Activated CD4-positive, alpha-beta memory T cell treated with anti-CD3 and anti-CD28 coated beads, Interleukin-2, amount 10 ng/mL, durations not matched to agents 7 days and 5 days (primary cell): ENCODE data around the gene GJB6. TPM values are rescaled to one million over a fixed set of nuclear protein-coding genes. Genes with fewer than 3 reads are reported as not detected.

ENCODE experiments used
- CTCF ChIA-PET: fragments of 350-600 bp; sonication (Branson Sonifier 250); formaldehyde crosslinking; loops from one replicate; lab custom pipeline; 2021; ENCODE audit warnings: antibody characterized with exemption, inconsistent platforms; lab: Charles Lee
- POLR2A ChIA-PET: fragments of 350-600 bp; sonication (Branson Sonifier 250); formaldehyde crosslinking; loops from one replicate; lab custom pipeline; 2021; ENCODE audit warnings: antibody characterized with exemption; lab: Charles Lee
- DNase-seq: peaks from one replicate; pipeline ENCODE4 v3.0.0-alpha.2; 2020
- H3K27ac Mint-ChIP-seq: one replicate; pipeline ENCODE4 v1.8.0; 2021; ENCODE audit warnings: mild to moderate bottlenecking, mixed read lengths
- H3K27me3 Mint-ChIP-seq: one replicate; pipeline ENCODE4 v1.8.0; 2021; ENCODE audit warnings: mixed read lengths
- H3K36me3 Mint-ChIP-seq: one replicate; pipeline ENCODE4 v1.8.0; 2021; ENCODE audit warnings: low read depth, mixed read lengths
- H3K4me1 Mint-ChIP-seq: one replicate; pipeline ENCODE4 v1.8.0; 2021; ENCODE audit warnings: mixed read lengths
- H3K4me3 Mint-ChIP-seq: one replicate; pipeline ENCODE4 v1.8.0; 2021; ENCODE audit warnings: mild to moderate bottlenecking, mixed read lengths
- H3K9me3 Mint-ChIP-seq: one replicate; pipeline ENCODE4 v1.8.0; 2021; ENCODE audit warnings: mixed read lengths
- total RNA-seq, 2 experiments: library from RNA; stranded (reverse); gene quantifications; one replicate each; pipeline ENCODE4 v1.2.3, GENCODE V29; 2021

The GJB6 gene
- total RNA-seq, 2 experiments from 2014 or later: 6.0 to 6.1 TPM

DNA sequence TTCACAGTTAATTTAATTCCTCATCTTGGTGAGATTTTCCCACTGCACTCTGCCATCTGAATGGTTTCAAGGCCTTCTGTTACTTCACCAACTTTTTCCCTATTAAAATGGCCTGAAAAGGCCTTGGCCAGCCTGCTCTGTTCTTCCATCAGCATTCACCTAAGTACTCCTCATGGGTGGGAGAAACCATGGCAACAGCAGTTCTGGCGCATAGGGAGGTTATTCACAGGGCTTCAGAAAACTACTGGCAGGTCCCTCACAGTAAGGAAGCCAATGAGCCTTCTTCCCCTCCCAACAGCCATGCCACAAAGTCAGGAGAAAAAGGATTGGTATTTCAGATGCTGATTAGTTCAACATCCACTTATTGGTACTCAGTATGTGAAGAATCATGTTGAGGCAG, 22.2 kb downstream of the GJB6 start:
- Mint-ChIP-seq H3K27me3 (peaks cover 32% of the 10 kb centered on the region), H3K4me1 (peaks cover 4% of the 10 kb centered on the region), H3K27ac (no peak overlapping the region), H3K4me3 (no peak overlapping the region), H3K36me3 (no peaks in the 10 kb centered on the region), H3K9me3 (no peaks in the 10 kb centered on the region)
- DNase-seq: no peak
- CTCF ChIA-PET: interaction anchor here (1.2 kb wide), 1 partner anchor 13 kb away, joined by 4 read pairs; no protein-coding TSS in a partner anchor
- POLR2A ChIA-PET: no interaction called here

DNA sequence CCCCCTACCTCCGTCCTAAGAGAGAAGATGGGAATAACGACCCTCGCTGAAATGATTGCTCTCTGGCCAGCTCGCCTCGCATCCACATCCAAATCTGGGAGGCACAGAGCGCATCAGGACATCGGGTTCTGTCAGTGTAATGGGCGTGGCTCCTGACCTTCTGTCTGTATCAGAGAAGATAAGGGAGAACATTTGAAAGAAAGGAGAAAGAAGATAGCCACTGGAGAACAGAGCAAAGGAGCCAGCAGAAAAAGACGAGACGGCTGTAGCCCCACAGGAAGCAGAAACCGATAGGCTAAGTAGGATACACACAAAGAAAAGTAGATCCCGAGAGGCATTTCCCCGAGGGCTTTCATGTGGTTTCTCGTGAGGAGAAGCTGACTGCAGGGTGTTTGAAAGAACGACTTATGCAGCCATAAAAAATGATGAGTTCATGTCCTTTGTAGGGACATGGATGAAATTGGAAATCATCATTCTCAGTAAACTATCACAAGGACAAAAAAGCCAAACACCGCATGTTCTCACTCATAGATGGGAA, 25.4 kb downstream of the GJB6 start:
- H3K27ac Mint-ChIP-seq: no peak overlapping the region

DNA sequence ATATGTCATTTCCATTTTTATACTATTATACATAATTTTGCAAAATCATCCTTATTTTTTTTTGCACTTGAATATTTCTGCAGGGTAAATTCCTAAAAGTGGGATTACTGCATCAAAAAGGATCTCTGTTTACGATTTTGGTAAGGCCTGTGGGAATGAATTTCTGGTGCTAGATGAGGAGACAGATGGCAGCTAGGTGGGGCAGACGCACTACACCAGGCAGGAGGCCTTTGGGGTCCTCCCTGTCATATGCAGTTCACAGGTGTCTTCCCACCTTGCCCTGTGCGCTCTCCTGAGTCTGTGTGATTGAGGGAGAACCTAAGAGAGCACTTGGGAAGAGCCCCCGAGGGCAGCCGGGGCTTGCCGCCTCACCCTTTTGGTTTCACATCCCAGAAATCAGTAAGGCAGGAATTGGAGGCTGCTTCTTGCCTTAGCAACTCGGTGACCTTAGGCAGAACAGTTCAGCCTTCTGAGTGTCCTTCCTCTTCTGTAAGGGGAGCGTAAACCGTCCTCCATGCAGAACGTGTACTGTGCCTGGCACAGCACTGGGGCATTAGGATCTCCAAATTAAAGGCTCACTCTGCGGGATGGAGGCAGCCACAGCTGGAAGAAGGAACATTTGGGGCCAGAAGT, 25.9 kb downstream of the GJB6 start:
- Mint-ChIP-seq H3K27ac (no peak overlapping the region), H3K4me3 (no peak overlapping the region), H3K9me3 (peaks cover 2% of the 10 kb centered on the region), H3K27me3 (peaks cover 28% of the 10 kb centered on the region), H3K36me3 (peaks cover 3% of the 10 kb centered on the region), H3K4me1 (peaks cover 4% of the 10 kb centered on the region)
- ChIA-PET CTCF (interaction anchor here (2.1 kb wide), 1 partner anchor 9 kb away, joined by 8 read pairs; no protein-coding TSS in a partner anchor), POLR2A (no interaction called here)
- DNase-seq: no peak

More for the DNA sequence above, 25.4 kb downstream of the GJB6 start:
- no peak overlapping the region for H3K4me3 Mint-ChIP-seq
- peaks cover under 1% of the 10 kb centered on the region for H3K9me3 Mint-ChIP-seq
- ChIA-PET CTCF (interaction anchor here (2.1 kb wide), 1 partner anchor 10 kb away, joined by 8 read pairs; no protein-coding TSS in a partner anchor), POLR2A (no interaction called here)
- H3K36me3 Mint-ChIP-seq: peaks cover 2% of the 10 kb centered on the region
- no peak for DNase-seq
- peaks cover 24% of the 10 kb centered on the region for H3K27me3 Mint-ChIP-seq
- H3K4me1 Mint-ChIP-seq: peaks cover 4% of the 10 kb centered on the region

DNA sequence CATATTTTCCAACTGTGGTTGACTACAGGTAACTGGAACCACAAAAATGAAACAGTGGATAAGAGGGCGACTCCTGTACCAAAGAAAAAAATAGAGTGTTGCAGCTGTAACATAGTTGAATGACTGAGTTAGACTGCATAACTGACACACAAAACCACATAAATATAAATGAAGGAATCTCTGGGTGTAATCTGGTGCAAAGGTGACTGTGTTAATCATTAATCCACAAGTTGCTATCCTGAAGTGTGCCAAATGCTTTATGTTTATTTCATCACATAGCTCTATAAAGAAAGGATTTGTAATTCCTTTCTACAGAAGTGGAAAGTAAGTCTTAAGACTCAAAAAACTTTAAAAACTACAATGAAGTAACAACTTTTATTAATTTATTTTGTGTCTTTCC, 33.3 kb downstream of the GJB6 start:
- Mint-ChIP-seq H3K9me3 (peaks cover 2% of the 10 kb centered on the region), H3K36me3 (peaks cover 3% of the 10 kb centered on the region), H3K4me1 (peaks cover 17% of the 10 kb centered on the region), H3K27ac (no peak overlapping the region), H3K4me3 (no peak overlapping the region), H3K27me3 (peaks cover 50% of the 10 kb centered on the region)
- ChIA-PET CTCF (interaction anchor here (1.0 to 1.2 kb wide), 2 partner anchors 11 to 20 kb away, joined by 3 read pairs; no protein-coding TSS in a partner anchor), POLR2A (no interaction called here)
- no peak for DNase-seq

DNA sequence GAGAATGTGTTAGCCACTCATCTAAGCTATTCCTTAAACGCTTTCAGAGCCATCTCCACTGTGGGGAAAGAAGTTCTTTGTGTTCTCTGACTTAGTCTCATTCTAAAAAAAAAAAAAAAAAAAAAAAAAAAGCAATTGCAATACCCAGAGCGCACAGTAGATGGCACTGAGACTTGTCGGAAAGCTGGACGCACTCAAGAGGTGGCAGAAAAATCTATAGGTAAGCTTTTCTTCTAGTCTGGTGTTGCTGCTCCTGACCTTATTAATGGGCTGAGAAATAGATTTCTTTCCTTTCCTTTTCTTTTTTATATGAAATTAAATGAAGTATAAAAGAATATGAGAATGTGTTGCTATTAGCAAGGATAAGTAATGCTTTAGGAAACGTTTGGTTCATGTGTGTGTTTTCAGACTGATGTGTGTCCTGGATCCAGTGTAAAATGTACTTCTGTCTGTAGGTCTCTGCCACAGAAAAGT, 34.7 kb downstream of the GJB6 start:
- no peak for DNase-seq
- Mint-ChIP-seq H3K27me3 (peaks cover 49% of the 10 kb centered on the region), H3K36me3 (peaks cover 3% of the 10 kb centered on the region), H3K9me3 (peaks cover 2% of the 10 kb centered on the region), H3K27ac (no peak overlapping the region), H3K4me1 (peaks cover 22% of the 10 kb centered on the region), H3K4me3 (no peak overlapping the region)
- ChIA-PET CTCF (interaction anchor here (0.6 to 2.3 kb wide), 39 partner anchors 9 to 820 kb away, joined by 3 to 18 read pairs (median 4); partner anchors contain the start of genes GJA3 and IL17D), POLR2A (interaction anchor here (0.6 to 2.1 kb wide), 5 partner anchors 22 to 296 kb away, joined by 3 to 4 read pairs (median 3); no protein-coding TSS in a partner anchor)

DNA sequence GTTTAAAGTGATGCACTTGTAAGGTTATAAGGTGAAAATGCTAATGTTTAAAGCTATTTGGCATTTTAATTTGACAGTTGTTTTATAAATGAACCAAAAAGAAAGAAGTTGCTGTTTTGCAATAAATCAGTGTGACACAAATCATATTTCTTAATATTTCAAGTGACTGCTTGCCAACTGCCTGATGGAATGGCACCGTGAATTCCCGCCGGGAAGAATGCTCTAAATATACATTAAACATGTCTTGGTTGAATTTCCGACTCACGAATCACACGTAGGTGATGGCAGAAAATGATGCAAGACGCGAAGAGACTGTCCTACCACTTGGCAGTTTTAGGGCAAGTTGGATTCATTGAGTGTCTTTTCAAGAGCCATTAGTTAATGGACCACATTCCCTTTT, 36.3 kb downstream of the GJB6 start:
- no peak overlapping the region for H3K4me3 Mint-ChIP-seq
- H3K27ac Mint-ChIP-seq: no peak overlapping the region
- peaks cover 27% of the 10 kb centered on the region for H3K4me1 Mint-ChIP-seq
- H3K9me3 Mint-ChIP-seq: no peaks in the 10 kb centered on the region
- ChIA-PET POLR2A (no interaction called here), CTCF (interaction anchor here (1.1 to 2.3 kb wide), 6 partner anchors 8 to 297 kb away, joined by 3 to 16 read pairs (median 3); no protein-coding TSS in a partner anchor)
- H3K27me3 Mint-ChIP-seq: peaks cover 59% of the 10 kb centered on the region
- no peaks in the 10 kb centered on the region for H3K36me3 Mint-ChIP-seq
- DNase-seq: no peak

DNA sequence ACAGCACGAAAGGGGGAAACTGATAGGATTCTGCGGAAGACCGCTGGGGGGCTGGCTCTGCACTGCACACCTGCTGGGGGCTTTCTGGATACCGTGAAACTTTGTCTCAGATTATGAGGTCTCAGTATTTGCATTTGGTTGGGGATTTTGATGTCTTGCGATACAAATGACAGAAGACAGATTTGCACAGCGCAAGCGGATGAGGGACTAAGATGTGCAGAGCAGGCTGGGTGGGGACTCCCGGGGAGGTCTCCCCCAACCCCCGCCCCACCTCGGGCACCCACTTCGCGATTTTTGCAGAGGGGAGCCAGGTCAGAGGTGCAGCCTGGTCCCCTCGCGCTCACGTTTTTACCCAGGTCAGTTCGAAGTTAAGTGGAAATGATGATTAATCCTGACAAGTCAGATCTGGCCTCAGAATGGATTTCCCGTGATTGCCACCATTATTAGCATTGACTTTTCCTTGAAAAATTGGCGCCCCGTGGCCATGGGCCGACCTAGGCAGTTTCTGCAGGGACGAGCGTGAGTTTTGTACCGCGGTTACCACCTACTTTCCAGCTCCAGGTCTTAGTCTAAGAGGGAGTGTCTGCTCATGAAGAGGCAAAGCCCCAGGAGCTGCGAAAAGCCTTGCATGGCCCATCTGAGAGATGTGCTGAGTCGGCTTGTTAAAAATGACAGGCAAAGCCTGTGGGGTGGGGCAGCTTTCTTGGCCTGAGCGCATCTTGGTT, 38.0 kb downstream of the GJB6 start:
- ChIA-PET CTCF (no interaction called here), POLR2A (interaction anchor here (0.8 kb wide), 1 partner anchor 17 kb away, joined by 3 read pairs; no protein-coding TSS in a partner anchor)
- peaks cover 31% of the 10 kb centered on the region for H3K4me1 Mint-ChIP-seq
- no peak for DNase-seq
- peak overlapping the region; percentile 61 for H3K4me3 Mint-ChIP-seq
- H3K27ac Mint-ChIP-seq: no peak overlapping the region
- H3K27me3 Mint-ChIP-seq: peaks cover 61% of the 10 kb centered on the region
- H3K36me3 Mint-ChIP-seq: no peaks in the 10 kb centered on the region
- H3K9me3 Mint-ChIP-seq: no peaks in the 10 kb centered on the region

DNA sequence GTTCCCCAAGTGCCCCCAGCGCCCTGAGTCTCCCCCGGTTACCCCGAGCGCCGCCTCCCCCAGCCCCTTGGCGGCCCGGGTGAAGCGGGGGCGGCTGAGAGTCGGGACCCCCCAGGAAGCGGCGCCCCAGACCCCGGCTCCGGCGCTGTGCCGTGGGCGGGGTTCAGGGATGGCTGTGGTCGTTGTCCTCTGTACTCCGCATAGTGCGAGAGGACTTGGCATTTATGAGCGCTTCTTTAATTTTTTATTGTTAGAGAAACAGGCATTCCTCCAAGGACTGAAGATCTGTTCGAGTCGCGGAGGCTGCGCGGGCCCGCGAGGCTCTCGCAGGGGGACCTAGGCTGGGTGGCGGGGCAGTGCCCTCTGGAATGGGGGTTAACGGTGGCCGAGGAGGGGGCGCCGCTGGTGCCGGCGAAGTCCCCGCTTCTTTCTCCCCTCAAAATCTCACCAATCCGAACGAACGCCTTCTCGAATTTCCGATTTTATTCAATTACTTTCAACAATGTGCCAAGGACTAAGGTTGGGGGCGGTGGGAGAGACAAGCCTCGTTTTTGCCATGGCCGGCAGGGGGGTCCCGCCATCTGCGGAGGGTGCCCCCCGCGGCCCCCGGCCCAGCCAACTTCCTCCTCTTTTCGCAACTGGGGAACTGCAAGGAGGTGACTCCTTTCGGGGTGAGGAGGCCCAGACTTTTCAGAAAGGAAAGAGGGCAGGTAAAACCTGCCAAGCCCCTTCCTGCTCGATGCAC, 38.8 kb downstream of the GJB6 start:
- Mint-ChIP-seq H3K4me3 (peak overlapping the region; percentile 61), H3K9me3 (no peaks in the 10 kb centered on the region), H3K27me3 (peaks cover 62% of the 10 kb centered on the region), H3K27ac (no peak overlapping the region), H3K4me1 (peaks cover 31% of the 10 kb centered on the region), H3K36me3 (no peaks in the 10 kb centered on the region)
- ChIA-PET CTCF (no interaction called here), POLR2A (no interaction called here)
- no peak for DNase-seq

DNA sequence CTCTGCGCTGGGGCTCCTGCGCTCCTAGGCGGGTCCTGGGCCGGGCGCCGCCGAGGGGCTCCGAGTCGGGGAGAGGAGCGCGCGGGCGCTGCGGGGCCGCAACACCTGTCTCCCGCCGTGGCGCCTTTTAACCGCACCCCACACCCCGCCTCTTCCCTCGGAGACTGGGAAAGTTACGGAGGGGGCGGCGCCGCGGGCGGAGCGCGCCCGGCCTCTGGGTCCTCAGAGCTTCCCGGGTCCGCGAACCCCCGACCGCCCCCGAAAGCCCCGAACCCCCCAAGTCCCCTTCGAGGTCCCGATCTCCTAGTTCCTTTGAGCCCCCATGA, 39.3 kb downstream of the GJB6 start, which contains the start of gene GJB2:
GJB2 (minus strand) TSS at position 103 of the 326 bp plus-strand sequence. CDS start 3,357 bp downstream, outside the sequence.
- Mint-ChIP-seq H3K27me3 (peaks cover 62% of the 10 kb centered on the region), H3K27ac (no peak within 1 kb of the TSS), H3K36me3 (no peaks in the 10 kb centered on the region), H3K4me1 (peaks cover 31% of the 10 kb centered on the region), H3K9me3 (no peaks in the 10 kb centered on the region), H3K4me3 (peak within 1 kb of the TSS; percentile 63)
- no peak for DNase-seq
- ChIA-PET POLR2A (interaction anchor here (0.7 kb wide), 1 partner anchor 410 kb away, joined by 3 read pairs; no protein-coding TSS in a partner anchor), CTCF (interaction anchor here (0.6 kb wide), 1 partner anchor 698 kb away, joined by 3 read pairs; no protein-coding TSS in a partner anchor)

DNA sequence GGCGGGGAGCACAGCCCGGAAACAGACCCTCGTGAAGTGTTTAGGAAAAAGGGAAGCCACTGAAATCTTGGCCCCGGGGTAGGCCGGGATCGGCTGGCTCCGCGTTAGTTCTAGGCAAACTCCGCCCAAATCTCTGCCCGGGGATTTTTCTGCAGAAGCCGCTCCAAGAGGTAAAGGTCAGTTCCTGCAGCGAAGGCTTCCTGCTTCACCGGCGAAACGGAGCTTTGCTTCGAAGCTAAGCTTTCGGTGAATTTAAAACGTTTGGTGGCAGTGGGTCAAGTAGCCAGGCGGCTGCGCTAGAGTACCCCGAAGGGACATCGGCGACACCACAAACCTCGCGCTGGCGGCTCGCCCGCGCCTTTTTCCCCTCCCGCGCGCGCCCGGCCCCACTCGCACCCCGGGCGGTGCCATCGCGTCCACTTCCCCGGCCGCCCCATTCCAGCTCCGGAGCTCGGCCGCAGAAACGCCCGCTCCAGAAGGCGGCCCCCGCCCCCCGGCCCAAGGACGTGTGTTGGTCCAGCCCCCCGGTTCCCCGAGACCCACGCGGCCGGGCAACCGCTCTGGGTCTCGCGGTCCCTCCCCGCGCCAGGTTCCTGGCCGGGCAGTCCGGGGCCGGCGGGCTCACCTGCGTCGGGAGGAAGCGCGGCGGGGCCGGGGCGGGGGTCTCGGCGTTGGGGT, 39.8 kb downstream of the GJB6 start:
- no peak overlapping the region for H3K27ac Mint-ChIP-seq
- no peaks in the 10 kb centered on the region for H3K36me3 Mint-ChIP-seq
- POLR2A ChIA-PET: interaction anchor here (0.7 kb wide), 1 partner anchor 409 kb away, joined by 3 read pairs; no protein-coding TSS in a partner anchor
- CTCF ChIA-PET: interaction anchor here (0.6 kb wide), 1 partner anchor 699 kb away, joined by 3 read pairs; no protein-coding TSS in a partner anchor
- DNase-seq: no peak
- no peaks in the 10 kb centered on the region for H3K9me3 Mint-ChIP-seq
- peaks cover 62% of the 10 kb centered on the region for H3K27me3 Mint-ChIP-seq
- H3K4me3 Mint-ChIP-seq: peak overlapping the region; percentile 63
- H3K4me1 Mint-ChIP-seq: peaks cover 30% of the 10 kb centered on the region

DNA sequence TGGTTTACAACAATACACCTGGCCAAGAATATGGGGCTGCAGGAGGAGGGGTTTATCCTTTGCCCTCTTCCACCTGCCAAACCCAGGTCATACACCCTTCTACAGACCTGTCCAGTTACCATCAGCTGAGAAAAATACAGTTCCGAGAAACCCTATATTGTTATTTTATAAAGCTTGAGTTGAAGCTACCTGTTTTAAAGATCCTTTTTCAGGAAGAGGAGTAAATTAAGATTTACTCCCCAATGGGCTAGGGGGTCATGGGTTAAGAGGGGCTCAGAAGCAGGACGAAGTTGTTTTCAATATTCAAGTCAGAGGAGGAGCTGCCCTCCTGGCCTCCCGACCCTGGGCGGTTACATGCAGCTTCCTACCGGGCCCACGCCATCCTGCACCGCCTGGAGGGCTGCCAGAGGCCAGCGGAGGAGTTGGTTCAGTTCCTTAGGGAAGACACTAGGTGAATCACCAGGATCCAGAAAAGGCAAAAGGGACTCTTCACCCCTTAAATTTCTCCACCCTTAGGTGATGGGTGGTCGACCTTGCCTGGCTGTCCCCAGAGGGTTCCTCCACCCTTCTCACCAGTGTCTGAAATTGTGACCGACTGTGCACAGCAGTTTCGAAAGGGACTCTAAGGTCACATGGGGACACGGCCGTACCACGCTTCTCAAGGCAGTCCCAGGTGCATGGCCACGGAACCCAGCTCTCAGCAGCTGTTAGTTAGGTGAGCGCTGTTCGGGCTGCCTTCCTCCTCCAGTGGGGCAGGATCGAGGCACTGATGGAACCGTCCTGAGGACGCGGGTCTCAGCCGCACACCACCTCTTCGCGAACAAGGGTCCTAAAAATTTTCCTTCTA, 40.6 kb downstream of the GJB6 start:
- Mint-ChIP-seq H3K27ac (no peak overlapping the region), H3K4me3 (peak overlapping the region; percentile 63), H3K9me3 (no peaks in the 10 kb centered on the region), H3K4me1 (peaks cover 26% of the 10 kb centered on the region), H3K36me3 (no peaks in the 10 kb centered on the region), H3K27me3 (peaks cover 56% of the 10 kb centered on the region)
- CTCF ChIA-PET: interaction anchor here (0.6 to 1.0 kb wide), 3 partner anchors 9 to 984 kb away, joined by 3 read pairs; no protein-coding TSS in a partner anchor
- no peak for DNase-seq
- POLR2A ChIA-PET: no interaction called here
